H1 (cell line): ENCODE data around the gene STK32A.

ENCODE experiments used
- FOSL1 ChIP-seq: IDR thresholded peaks from 2 replicates; pipeline ENCODE4 v1.6.1; 2011; ENCODE audit warnings: mild to moderate bottlenecking, low read depth, low read length, moderate library complexity; ENCODE audit not compliant: insufficient read depth
- MAX ChIP-seq: IDR thresholded peaks from 2 replicates; pipeline ENCODE4 v1.6.1; 2012; ENCODE audit warnings: inconsistent platforms
- RAD21 ChIP-seq, 2 experiments: IDR thresholded peaks in 1 of 2; conservative IDR thresholded peaks in 1 of 2; 2 replicates each; pipeline ENCODE4 v1.6.1; 2011; ENCODE audit warnings: low read depth in 2 of 2, low read length in 2 of 2, improper control_type of control experiment in 1 of 2, inconsistent platforms in 1 of 2, mild to moderate bottlenecking in 1 of 2, moderate library complexity in 1 of 2
- SP1 ChIP-seq: IDR thresholded peaks from 2 replicates; pipeline ENCODE4 v1.6.1; 2011; ENCODE audit warnings: low read depth, low read length
- TBP ChIP-seq: IDR thresholded peaks from 2 replicates; pipeline ENCODE4 v1.6.1; 2011; ENCODE audit warnings: low read depth, low read length, improper control_type of control experiment

DNA sequence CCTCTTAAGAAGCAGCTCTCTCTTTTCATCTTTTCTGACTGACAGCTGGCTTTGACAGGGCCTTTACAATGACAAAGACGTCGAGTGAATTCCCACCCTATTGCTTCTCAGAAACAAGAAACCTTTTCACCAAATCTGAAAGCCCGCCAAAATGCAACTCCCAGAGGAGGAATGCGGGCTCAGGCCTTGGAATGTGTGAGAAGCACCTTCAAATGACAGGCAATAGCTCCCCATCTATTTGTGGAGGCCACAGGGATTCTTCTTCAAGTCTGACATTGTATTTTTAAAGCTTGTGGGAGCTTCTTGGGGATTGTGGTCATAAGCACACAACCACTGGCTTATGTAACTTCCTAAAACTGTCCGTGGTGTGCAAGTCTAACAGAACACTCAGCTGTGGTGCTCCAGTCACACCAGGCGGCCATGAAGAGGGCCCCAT, 202.4 kb downstream of the STK32A start:
- TF ChIP-seq MAX (no peak), SP1 (no peak), RAD21 (IDR thresholded peaks at IDR 0.05 in 1 of 2, conservative IDR thresholded peaks at IDR 0.05 in 1 of 2; ENCODE audit: low read depth in 2 of 2, low read length in 2 of 2) (no peak), TBP (no peak), FOSL1 (no peak)
